Neural cell (in vitro differentiated cells): ENCODE data around the gene SH2D3A. TPM values are rescaled to one million over a fixed set of nuclear protein-coding genes. Genes with fewer than 3 reads are reported as not detected.

Source experiments
- H2AFZ ChIP-seq: fragments of 200-600, 300-800 bp; sonication (generic), shearing (Covaris generic); 2 replicates; pipeline ENCODE4 v1.6.0; 2014; ENCODE audit warnings: low read depth, mild to moderate bottlenecking, antibody characterized with exemption, low read length, moderate library complexity
- H3F3A ChIP-seq: fragments of 200-600 bp; shearing (Covaris generic); 2 replicates; pipeline ENCODE4 v1.6.1; 2016; ENCODE audit warnings: mild to moderate bottlenecking, moderate library complexity, mixed read lengths, antibody characterized with exemption, low read length; ENCODE audit not compliant: insufficient read depth, poor library complexity, severe bottlenecking
- H3K27ac ChIP-seq: fragments of 200-600, 300-800 bp; sonication (generic), shearing (Covaris generic); 2 replicates; pipeline ENCODE4 v1.5.1; 2014; ENCODE audit warnings: mild to moderate bottlenecking, low read length, moderate library complexity
- H3K27me3 ChIP-seq: fragments of 300-800, 200-600 bp; sonication (generic), shearing (Covaris generic); 2 replicates; pipeline ENCODE4 v1.6.0; 2014; ENCODE audit warnings: mild to moderate bottlenecking, low read depth, low read length, moderate library complexity; ENCODE audit not compliant: insufficient read depth
- H3K36me3 ChIP-seq: fragments of 300-800, 200-600 bp; sonication (generic), shearing (Covaris generic); 2 replicates; pipeline ENCODE4 v1.5.1; 2014; ENCODE audit warnings: mild to moderate bottlenecking, antibody characterized with exemption, low read length, moderate library complexity; ENCODE audit not compliant: insufficient read depth
- H3K4me2 ChIP-seq: fragments of 300-800, 200-600 bp; sonication (generic), shearing (Covaris generic); 2 replicates; pipeline ENCODE4 v1.6.0; 2014; ENCODE audit warnings: mild to moderate bottlenecking, low read length
- H3K4me3 ChIP-seq: fragments of 300-800, 200-600 bp; sonication (generic), shearing (Covaris generic); 2 replicates; pipeline ENCODE4 v1.5.1; 2014; ENCODE audit warnings: mild to moderate bottlenecking, low read length, moderate library complexity
- H3K79me2 ChIP-seq: fragments of 200-600 bp; shearing (Covaris generic); replicated peaks from 2 replicates; pipeline ENCODE4 v1.6.0; 2014; ENCODE audit warnings: mild to moderate bottlenecking, low read length, moderate library complexity; ENCODE audit not compliant: insufficient read depth
- H3K9ac ChIP-seq: fragments of 300-800, 200-600 bp; sonication (generic), shearing (Covaris generic); 2 replicates; pipeline ENCODE4 v1.6.1; 2016; ENCODE audit warnings: mild to moderate bottlenecking, low read length, mixed read lengths
- H3K9me2 ChIP-seq: fragments of 200-600 bp; shearing (Covaris generic); 2 replicates; pipeline ENCODE4 v1.6.1; 2016; ENCODE audit warnings: mild to moderate bottlenecking, low read length, mixed read lengths; ENCODE audit not compliant: insufficient read depth
- H3K9me3 ChIP-seq: fragments of 200-600, 300-800 bp; sonication (generic), shearing (Covaris generic); 2 replicates; pipeline ENCODE4 v1.6.1; 2016; ENCODE audit warnings: mild to moderate bottlenecking, mixed run types, low read length, moderate library complexity, mixed read lengths
- H4K20me1 ChIP-seq: fragments of 200-600 bp; shearing (Covaris generic); 2 replicates; pipeline ENCODE4 v1.6.1; 2016; ENCODE audit warnings: mild to moderate bottlenecking, mixed run types; ENCODE audit not compliant: insufficient read depth
- EP300 ChIP-seq: fragments of 450-650 bp; conservative IDR thresholded peaks from 2 replicates; pipeline ENCODE4 v1.6.1; 2014; ENCODE audit warnings: antibody characterized with exemption, mild to moderate bottlenecking, moderate library complexity; ENCODE audit not compliant: poor library complexity, severe bottlenecking
- EZH2 ChIP-seq: fragments of 200-600, 300-800 bp; shearing (Covaris generic), sonication (generic); IDR thresholded peaks from 2 replicates; pipeline ENCODE4 v1.6.1; 2014; ENCODE audit warnings: antibody characterized with exemption, low read length, borderline replicate concordance, mild to moderate bottlenecking; ENCODE audit not compliant: insufficient read depth, poor library complexity, severe bottlenecking
- MXI1 ChIP-seq: fragments of 450-650 bp; conservative IDR thresholded peaks from 2 replicates; pipeline ENCODE4 v1.6.1; 2014; ENCODE audit warnings: antibody characterized with exemption, mild to moderate bottlenecking; ENCODE audit not compliant: poor library complexity, severe bottlenecking
- POLR2AphosphoS5 ChIP-seq: IDR thresholded peaks from 2 replicates; pipeline ENCODE4 v1.6.1; 2012
- RAD21 ChIP-seq: fragments of 450-650 bp; conservative IDR thresholded peaks from 2 replicates; pipeline ENCODE4 v1.6.1; 2014; ENCODE audit warnings: antibody characterized with exemption, mild to moderate bottlenecking, moderate library complexity
- REST ChIP-seq: IDR thresholded peaks from 2 replicates; pipeline ENCODE4 v1.6.1; 2012; ENCODE audit warnings: borderline replicate concordance
- SMC3 ChIP-seq: fragments of 450-650 bp; conservative IDR thresholded peaks from 2 replicates; pipeline ENCODE4 v1.6.1; 2014; ENCODE audit warnings: antibody characterized with exemption, mild to moderate bottlenecking, moderate library complexity; ENCODE audit not compliant: poor library complexity
- TAF1 ChIP-seq: IDR thresholded peaks from 2 replicates; pipeline ENCODE4 v1.6.1; 2012; ENCODE audit warnings: low read depth
- polyA minus RNA-seq: library from RNA; depleted of rRNA, polyadenylated mRNA; stranded (reverse); fragments of >200 nt; gene quantifications from 2 replicates; pipeline ENCODE4 v1.2.3, GENCODE V29; 2014
- polyA plus RNA-seq: library from polyadenylated mRNA; depleted of rRNA; stranded (reverse); fragments of >200 nt; gene quantifications from 2 replicates; pipeline ENCODE4 v1.2.3, GENCODE V29; 2014
- TF ChIP-seq, protein P1 (sequence below): fragments of 450-650 bp; IDR thresholded peaks from 2 replicates; pipeline ENCODE4 v1.5.1; 2014; ENCODE audit warnings: antibody characterized with exemption, mild to moderate bottlenecking, moderate library complexity; ENCODE audit not compliant: poor library complexity, severe bottlenecking

Gene SH2D3A
- polyA plus RNA-seq: 3.6 TPM in 1 of 2 replicates, not detected in the other
- 0.35 TPM in 1 of 2 replicates, not detected in the other for polyA minus RNA-seq

- Histone ChIP-seq H3K79me2 (no peaks in the 10 kb centered on the region), H3K9ac (peak within 1 kb of the TSS; percentile 20), H3K9me3 (no peaks in the 10 kb centered on the region), H3K36me3 (no peaks in the 10 kb centered on the region), H3K4me3 (peak within 1 kb of the TSS; percentile 63), H3K27ac (no peak within 1 kb of the TSS), H3K27me3 (peaks cover 32% of the 10 kb centered on the region), H2AFZ (no peak within 1 kb of the TSS), H3F3A (no peaks in the 10 kb centered on the region), H4K20me1 (no peaks in the 10 kb centered on the region), H3K9me2 (no peaks in the 10 kb centered on the region), H3K4me2 (peak within 1 kb of the TSS; percentile 48)
- TF ChIP-seq REST (no peak), EP300 (no peak), MXI1 (no peak), SMC3 (no peak), POLR2AphosphoS5 (no peak), RAD21 (no peak), TAF1 (no peak), EZH2 (no peak)
- TF ChIP-seq, protein P1, sequence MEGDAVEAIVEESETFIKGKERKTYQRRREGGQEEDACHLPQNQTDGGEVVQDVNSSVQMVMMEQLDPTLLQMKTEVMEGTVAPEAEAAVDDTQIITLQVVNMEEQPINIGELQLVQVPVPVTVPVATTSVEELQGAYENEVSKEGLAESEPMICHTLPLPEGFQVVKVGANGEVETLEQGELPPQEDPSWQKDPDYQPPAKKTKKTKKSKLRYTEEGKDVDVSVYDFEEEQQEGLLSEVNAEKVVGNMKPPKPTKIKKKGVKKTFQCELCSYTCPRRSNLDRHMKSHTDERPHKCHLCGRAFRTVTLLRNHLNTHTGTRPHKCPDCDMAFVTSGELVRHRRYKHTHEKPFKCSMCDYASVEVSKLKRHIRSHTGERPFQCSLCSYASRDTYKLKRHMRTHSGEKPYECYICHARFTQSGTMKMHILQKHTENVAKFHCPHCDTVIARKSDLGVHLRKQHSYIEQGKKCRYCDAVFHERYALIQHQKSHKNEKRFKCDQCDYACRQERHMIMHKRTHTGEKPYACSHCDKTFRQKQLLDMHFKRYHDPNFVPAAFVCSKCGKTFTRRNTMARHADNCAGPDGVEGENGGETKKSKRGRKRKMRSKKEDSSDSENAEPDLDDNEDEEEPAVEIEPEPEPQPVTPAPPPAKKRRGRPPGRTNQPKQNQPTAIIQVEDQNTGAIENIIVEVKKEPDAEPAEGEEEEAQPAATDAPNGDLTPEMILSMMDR: no peak
These were observed at the start of gene SH2D3A for GRCh38 chr19:6767357-6768235. TSS of gene SH2D3A (minus strand) at chr19:6767435. CDS start at chr19:6763748, 3,687 bp downstream.

DNA sequence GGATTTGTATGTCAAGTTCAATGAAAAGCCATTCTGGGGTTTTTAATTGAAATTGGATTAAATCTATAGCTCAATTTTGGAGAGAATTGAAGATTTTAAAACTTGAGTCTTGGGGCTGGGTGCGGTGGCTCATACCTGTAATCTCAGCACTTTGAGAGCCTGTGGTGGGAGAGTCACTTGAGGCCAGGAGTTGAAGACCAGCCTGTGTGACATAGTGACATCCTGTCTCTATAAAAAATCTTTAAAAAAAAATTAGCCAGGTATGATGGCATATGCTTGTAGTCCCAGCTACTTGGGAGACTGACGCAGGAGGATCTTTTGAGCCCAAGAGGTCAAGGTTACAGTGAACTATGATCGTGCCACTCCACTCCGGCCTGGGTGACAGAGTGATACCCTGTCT, 46.4 kb upstream of the SH2D3A start:
- Histone ChIP-seq H3K4me3 (no peak overlapping the region), H4K20me1 (no peaks in the 10 kb centered on the region), H3K27ac (no peak overlapping the region), H3K27me3 (no peaks in the 10 kb centered on the region), H3K9ac (no peak overlapping the region), H3K36me3 (no peaks in the 10 kb centered on the region), H3K9me2 (no peaks in the 10 kb centered on the region), H3K4me2 (no peak overlapping the region), H2AFZ (no peak overlapping the region), H3K9me3 (no peaks in the 10 kb centered on the region), H3K79me2 (no peaks in the 10 kb centered on the region), H3F3A (no peaks in the 10 kb centered on the region)
- TF ChIP-seq MXI1 (no peak), EP300 (no peak), TAF1 (no peak), POLR2AphosphoS5 (no peak), RAD21 (no peak), REST (no peak), EZH2 (no peak), SMC3 (no peak)
- TF ChIP-seq, protein P1: no peak
